Upper lobe of right lung (tissue), 1 donor: Measurements from ENCODE around the gene MEIS2. TPM values are rescaled to one million over a fixed set of nuclear protein-coding genes. Genes with fewer than 3 reads are reported as not detected.

ENCODE experiments used
- ATAC-seq: fragments of 200-7000 bp; cut with Tn5 transposase; one replicate; pipeline ENCODE4 v1.9.1; 2020; ENCODE audit warnings: mild to moderate bottlenecking, moderate library complexity
- DNase-seq: peaks from one replicate; pipeline ENCODE4 v3.0.0-alpha.2; 2020
- H3K27ac ChIP-seq: fragments of 200-600 bp; one replicate; pipeline ENCODE4 v1.8.0; 2022
- H3K27me3 ChIP-seq: fragments of 200-600 bp; one replicate; pipeline ENCODE4 v1.8.0; 2022; ENCODE audit warnings: mild to moderate bottlenecking
- H3K36me3 ChIP-seq: fragments of 200-600 bp; one replicate; pipeline ENCODE4 v1.8.0; 2022
- H3K4me1 ChIP-seq: fragments of 200-600 bp; one replicate; pipeline ENCODE4 v1.8.0; 2022
- H3K4me3 ChIP-seq: fragments of 200-600 bp; one replicate; pipeline ENCODE4 v1.8.0; 2022; ENCODE audit warnings: mild to moderate bottlenecking
- H3K9me3 ChIP-seq: fragments of 200-600 bp; one replicate; pipeline ENCODE4 v1.8.0; 2022
- CTCF ChIP-seq: fragments of 200-600 bp; IDR thresholded peaks from one replicate; pipeline ENCODE4 v1.8.0; 2022; ENCODE audit warnings: antibody characterized with exemption
- intact Hi-C: fragments of 100-400 bp; cut with DNase I; formaldehyde crosslinking; loops from one replicate; pipeline ENCODE4 v1.11.0; 2022
- total RNA-seq: library from RNA; stranded (reverse); fragmentation: NEBNext Ultra II Directional; extraction: Animal tissue kit (Norgen Biotek cat#: 25700); gene quantifications from one replicate; pipeline ENCODE4 v1.2.1, GENCODE V29; 2021
- donor health status: DM: no; HTN: yes; CAD: no; lungs with severe emphysema.

MEIS2 gene
- total RNA-seq, 1 donor from 2014 or later, result 26.7 TPM

- H3K9me3 ChIP-seq, result no peaks in the 10 kb centered on the region
- H3K27ac ChIP-seq, result no peak overlapping the region
- no peaks in the 10 kb centered on the region for H3K27me3 ChIP-seq
- intact Hi-C loops, result no loop called here
- ATAC-seq (no peak), DNase-seq (no peak)
- TF ChIP-seq CTCF, result no peak
- no peaks in the 10 kb centered on the region for H3K4me1 ChIP-seq
- H3K36me3 ChIP-seq, result no peaks in the 10 kb centered on the region
- no peak overlapping the region for H3K4me3 ChIP-seq
Measured at GRCh38 chr15:36938764-36939163, 161.6 kb downstream of the MEIS2 start.

GRCh38 chr15:36938131-36938530 is 162.2 kb downstream of the MEIS2 start:
- Histone ChIP-seq H3K4me3 (no peak overlapping the region), H3K9me3 (no peaks in the 10 kb centered on the region), H3K27ac (no peak overlapping the region), H3K4me1 (no peaks in the 10 kb centered on the region), H3K36me3 (no peaks in the 10 kb centered on the region), H3K27me3 (no peaks in the 10 kb centered on the region)
- DNase-seq (no peak), ATAC-seq (no peak)
- intact Hi-C loops, result no loop called here
- no peak for TF ChIP-seq CTCF

GRCh38 chr15:36936613-36937012 is 163.7 kb downstream of the MEIS2 start:
- Histone ChIP-seq H3K36me3 (no peaks in the 10 kb centered on the region), H3K9me3 (no peaks in the 10 kb centered on the region), H3K27me3 (no peaks in the 10 kb centered on the region), H3K4me3 (no peak overlapping the region), H3K27ac (no peak overlapping the region), H3K4me1 (no peaks in the 10 kb centered on the region)
- DNase-seq (no peak), ATAC-seq (no peak)
- no peak for TF ChIP-seq CTCF
- intact Hi-C loops, result no loop called here

- no peak overlapping the region for H3K27ac ChIP-seq
- ATAC-seq, result no peak
- H3K36me3 ChIP-seq, result no peaks in the 10 kb centered on the region
- H3K27me3 ChIP-seq, result no peaks in the 10 kb centered on the region
- no peaks in the 10 kb centered on the region for H3K4me1 ChIP-seq
- intact Hi-C loops, result no loop called here
- no peak for TF ChIP-seq CTCF
- no peaks in the 10 kb centered on the region for H3K9me3 ChIP-seq
- H3K4me3 ChIP-seq, result no peak overlapping the region
- no peak for DNase-seq
Measured at GRCh38 chr15:36933255-36933990, 166.9 kb downstream of the MEIS2 start.

GRCh38 chr15:36932070-36932469 is 168.3 kb downstream of the MEIS2 start:
- Histone ChIP-seq H3K4me3 (no peak overlapping the region), H3K9me3 (no peaks in the 10 kb centered on the region), H3K36me3 (no peaks in the 10 kb centered on the region), H3K4me1 (no peaks in the 10 kb centered on the region), H3K27ac (no peak overlapping the region), H3K27me3 (no peaks in the 10 kb centered on the region)
- DNase-seq (no peak), ATAC-seq (no peak)
- no peak for TF ChIP-seq CTCF
- intact Hi-C loops, result no loop called here

- Histone ChIP-seq H3K27me3 (no peaks in the 10 kb centered on the region), H3K4me3 (no peak overlapping the region), H3K4me1 (no peaks in the 10 kb centered on the region), H3K36me3 (no peaks in the 10 kb centered on the region), H3K9me3 (no peaks in the 10 kb centered on the region), H3K27ac (no peak overlapping the region)
- TF ChIP-seq CTCF, result no peak
- no peak for ATAC-seq
- intact Hi-C loops, result no loop called here
- DNase-seq, result no peak
Measured at GRCh38 chr15:36931434-36931833, 168.9 kb downstream of the MEIS2 start.
